DOHH2 (cell line): ENCODE results near the gene MSL2.

Source experiments
- EZH2phosphoT487 ChIP-seq: fragments of 200-600 bp; sonication (generic); IDR thresholded peaks from 2 replicates; pipeline ENCODE4 v1.6.1; 2017; ENCODE audit warnings: borderline replicate concordance, mild to moderate bottlenecking, antibody characterized with exemption, low read length, moderate library complexity, mixed read lengths
- TF ChIP-seq, protein P1 (sequence below): fragments of 200-600 bp; sonication (generic); IDR thresholded peaks from one replicate; pipeline ENCODE4 v1.5.1; 2014; ENCODE audit warnings: antibody characterized with exemption, mild to moderate bottlenecking, low read depth, low read length; ENCODE audit not compliant: poor library complexity, severe bottlenecking

DNA sequence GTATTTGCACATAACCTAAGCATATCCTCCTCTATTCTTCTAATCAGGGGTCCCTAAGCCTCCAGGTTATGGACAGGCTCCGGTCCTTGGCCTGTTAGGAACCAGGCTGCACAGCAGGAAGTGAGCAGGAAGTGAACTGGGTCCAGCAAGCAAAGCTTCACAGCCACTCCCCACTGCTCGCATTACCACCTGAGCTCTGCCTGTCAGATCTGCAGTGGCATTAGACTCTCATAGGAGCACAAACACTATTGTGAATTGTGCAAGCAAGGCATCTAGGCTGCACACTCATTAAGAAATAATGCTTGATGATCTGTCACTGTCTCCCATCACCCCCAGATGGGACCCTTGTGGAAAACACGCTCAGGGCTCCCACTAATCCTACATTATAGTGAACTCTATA lies 9.8 kb downstream of the MSL2 start:
- TF ChIP-seq, protein P1, sequence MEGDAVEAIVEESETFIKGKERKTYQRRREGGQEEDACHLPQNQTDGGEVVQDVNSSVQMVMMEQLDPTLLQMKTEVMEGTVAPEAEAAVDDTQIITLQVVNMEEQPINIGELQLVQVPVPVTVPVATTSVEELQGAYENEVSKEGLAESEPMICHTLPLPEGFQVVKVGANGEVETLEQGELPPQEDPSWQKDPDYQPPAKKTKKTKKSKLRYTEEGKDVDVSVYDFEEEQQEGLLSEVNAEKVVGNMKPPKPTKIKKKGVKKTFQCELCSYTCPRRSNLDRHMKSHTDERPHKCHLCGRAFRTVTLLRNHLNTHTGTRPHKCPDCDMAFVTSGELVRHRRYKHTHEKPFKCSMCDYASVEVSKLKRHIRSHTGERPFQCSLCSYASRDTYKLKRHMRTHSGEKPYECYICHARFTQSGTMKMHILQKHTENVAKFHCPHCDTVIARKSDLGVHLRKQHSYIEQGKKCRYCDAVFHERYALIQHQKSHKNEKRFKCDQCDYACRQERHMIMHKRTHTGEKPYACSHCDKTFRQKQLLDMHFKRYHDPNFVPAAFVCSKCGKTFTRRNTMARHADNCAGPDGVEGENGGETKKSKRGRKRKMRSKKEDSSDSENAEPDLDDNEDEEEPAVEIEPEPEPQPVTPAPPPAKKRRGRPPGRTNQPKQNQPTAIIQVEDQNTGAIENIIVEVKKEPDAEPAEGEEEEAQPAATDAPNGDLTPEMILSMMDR = no peak
- no peak for TF ChIP-seq EZH2phosphoT487
